Omental fat pad (tissue), 4 donors: Measurements from ENCODE around the gene RNF208. TPM values are rescaled to one million over a fixed set of nuclear protein-coding genes. Genes with fewer than 3 reads are reported as not detected.

ENCODE experiments used
- ATAC-seq: fragments of 150-250 bp; one replicate; pipeline ENCODE4 v1.9.1; 2016; ENCODE audit warnings: mild to moderate bottlenecking, moderate library complexity; ENCODE audit not compliant: low FRiP score
- DNase-seq: peaks from one replicate; pipeline ENCODE4 v3.0.0-alpha.2; 2019; ENCODE audit warnings: low spot score
- total RNA-seq, 4 donors: library from RNA; depleted of rRNA; stranded (reverse); fragments of >200 nt; gene quantifications; one replicate each; pipeline ENCODE4 v1.1.0, GENCODE V29; 2016
- TF ChIP-seq, protein P1 (sequence below), 3 donors: fragments of 450-650 bp; IDR thresholded peaks; one replicate each; pipeline ENCODE4 v1.5.1; 2016 to 2017; ENCODE audit warnings: antibody characterized with exemption in 3 of 3, mild to moderate bottlenecking in 3 of 3, moderate library complexity in 2 of 3

RNF208 gene
- total RNA-seq, 4 donors from 2014 or later = 0.65 to 1.0 (median 0.72) TPM; not detected in 1

DNA sequence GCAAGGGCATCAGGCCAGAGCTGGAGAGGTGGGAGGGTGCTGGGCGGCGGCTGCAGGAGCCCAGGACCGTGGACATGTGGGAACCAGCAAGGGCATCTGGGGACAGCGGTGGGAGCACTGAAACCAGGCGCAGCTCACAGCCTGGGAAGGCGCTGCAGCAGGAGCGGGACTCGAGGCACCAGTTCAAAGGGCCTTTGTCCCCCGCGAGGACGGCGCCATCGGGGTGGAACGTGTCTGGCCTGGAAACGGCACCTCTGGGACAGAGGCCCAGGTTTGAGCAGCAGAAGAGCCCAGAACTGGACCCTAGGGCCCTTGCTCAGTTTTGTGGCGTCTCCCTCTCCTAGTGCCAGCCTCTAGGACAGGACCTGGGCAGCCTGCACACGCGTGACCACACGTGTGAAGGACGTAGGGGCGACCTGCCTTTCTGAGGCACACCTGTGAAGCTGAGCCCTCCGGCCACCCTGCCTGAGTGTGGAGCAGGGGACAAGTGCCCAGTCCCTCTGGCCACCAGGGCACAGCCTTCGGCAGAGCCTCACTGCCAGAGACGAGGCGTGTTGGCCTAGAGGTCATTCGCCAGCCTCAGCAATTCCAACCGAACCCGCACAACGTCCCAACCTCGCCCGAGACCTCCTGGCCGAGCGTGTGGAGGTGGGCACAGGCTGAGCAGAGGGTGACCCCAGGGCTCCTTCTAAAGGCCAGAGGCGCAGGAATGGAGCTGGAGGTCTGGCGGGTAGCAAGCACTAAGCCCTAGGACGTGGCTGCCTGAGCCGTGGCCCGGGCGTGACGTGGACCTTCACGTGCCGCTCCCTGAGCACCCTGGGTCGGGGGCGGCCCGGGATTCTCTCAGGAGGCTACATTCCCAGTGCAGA, 48.0 kb downstream of the RNF208 start:
- ATAC-seq (no peak), DNase-seq (no peak)
- TF ChIP-seq, protein P1, sequence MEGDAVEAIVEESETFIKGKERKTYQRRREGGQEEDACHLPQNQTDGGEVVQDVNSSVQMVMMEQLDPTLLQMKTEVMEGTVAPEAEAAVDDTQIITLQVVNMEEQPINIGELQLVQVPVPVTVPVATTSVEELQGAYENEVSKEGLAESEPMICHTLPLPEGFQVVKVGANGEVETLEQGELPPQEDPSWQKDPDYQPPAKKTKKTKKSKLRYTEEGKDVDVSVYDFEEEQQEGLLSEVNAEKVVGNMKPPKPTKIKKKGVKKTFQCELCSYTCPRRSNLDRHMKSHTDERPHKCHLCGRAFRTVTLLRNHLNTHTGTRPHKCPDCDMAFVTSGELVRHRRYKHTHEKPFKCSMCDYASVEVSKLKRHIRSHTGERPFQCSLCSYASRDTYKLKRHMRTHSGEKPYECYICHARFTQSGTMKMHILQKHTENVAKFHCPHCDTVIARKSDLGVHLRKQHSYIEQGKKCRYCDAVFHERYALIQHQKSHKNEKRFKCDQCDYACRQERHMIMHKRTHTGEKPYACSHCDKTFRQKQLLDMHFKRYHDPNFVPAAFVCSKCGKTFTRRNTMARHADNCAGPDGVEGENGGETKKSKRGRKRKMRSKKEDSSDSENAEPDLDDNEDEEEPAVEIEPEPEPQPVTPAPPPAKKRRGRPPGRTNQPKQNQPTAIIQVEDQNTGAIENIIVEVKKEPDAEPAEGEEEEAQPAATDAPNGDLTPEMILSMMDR (IDR thresholded peaks at IDR 0.05) = no peak

DNA sequence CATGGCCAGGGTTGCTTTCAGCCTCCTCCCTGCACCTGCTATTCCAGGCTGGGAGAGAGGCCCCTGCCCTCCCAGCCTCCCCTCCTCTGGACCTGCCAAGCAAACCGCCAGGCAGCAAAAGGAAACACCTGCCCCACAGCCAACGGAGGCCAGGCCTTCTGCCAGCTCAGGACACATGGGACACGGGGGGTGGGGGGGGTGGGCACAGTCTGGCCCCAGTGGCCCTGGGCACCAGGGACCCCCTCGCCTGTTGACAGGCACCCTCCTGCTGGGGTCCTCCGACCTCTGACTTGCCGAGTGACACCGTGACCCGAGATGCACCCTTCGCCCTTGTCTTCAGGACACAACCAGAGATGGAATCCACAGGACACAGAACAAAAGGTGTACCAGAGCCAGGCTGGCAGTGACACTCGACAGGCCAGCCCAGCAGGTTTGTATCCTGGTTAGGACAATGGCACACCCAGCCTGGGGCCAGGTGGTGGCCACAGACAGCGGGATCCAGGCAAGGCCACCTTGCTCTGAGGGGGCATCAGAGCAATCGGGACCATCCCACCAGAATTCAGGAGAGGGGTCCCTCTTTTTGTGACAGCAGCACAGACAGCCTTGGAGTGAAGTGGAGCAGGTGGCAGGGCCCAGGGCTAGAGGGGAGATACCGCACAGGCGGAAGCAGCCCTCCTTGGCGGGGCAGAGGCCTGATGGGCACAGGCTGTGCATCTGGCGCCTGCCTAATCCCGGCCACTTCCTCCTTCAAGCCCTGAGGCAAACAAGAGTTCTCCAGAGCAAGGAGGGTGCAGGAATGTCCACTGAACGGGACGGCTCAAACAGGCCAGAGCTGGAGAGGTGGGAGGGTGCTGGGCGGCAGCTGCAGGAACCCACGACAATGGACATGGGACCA, 48.9 kb downstream of the RNF208 start:
- no peak for DNase-seq
- TF ChIP-seq, protein P1 (IDR thresholded peaks at IDR 0.05) = no peak
- no peak for ATAC-seq

DNA sequence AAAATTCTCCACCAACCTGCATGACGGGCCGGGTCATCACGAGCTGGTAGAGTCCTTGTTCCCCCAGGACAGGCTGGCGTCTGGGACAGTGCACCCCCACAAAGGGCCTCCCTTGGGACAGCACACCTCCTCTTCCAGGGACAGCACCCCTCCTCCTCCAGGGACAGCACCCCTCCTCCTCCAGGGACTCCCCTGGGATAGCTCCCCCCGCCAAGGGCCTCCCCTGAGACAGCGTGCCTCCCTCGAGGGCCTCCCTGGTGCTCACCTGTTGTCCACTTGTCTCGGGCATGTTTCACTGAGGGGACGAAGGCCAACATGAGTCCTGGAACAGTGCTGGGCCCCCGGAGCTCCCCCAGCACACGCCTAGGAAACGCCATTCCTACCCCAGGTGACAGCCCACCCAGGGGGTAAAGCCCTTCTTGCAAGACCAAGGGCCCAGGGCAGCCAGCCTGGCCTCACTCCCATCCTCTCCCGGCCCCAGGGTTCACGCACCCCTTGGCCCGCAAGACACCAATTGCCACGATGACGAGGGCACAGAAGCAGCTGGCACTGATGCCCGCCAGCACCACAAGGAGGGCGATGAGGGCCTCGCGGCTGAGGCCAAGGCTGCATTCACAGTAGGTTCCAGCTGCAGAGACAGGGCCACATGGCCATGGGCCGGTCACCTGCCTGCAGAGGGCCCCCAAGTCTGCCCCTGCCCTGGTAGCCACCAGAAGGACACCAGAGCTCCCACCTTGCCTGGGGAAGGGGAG, 50.7 kb downstream of the RNF208 start:
- TF ChIP-seq, protein P1 (IDR thresholded peaks at IDR 0.05) = no peak
- ATAC-seq (no peak), DNase-seq (no peak)

GRCh38 chr9:137170486-137171148, 51.4 kb downstream of the RNF208 start:
- ATAC-seq = no peak
- no peak for DNase-seq

More at GRCh38 chr9:137170486-137171148, 51.4 kb downstream of the RNF208 start:
- TF ChIP-seq, protein P1 (IDR thresholded peaks at IDR 0.05) = no peak

Other genes with a start within 250 kb of the RNF208 start
- 100 to 1,000 TPM in 2 of 4 donors, 10 to 100 TPM in 2; 76.9 to 173 (median 118) TPM for gene PTGDS, start 244.7 kb downstream of the RNF208 start, total RNA-seq
- under 1 TPM in 3 of 4 donors, not detected in 1; 0.28 to 0.47 (median 0.36) TPM for gene LCNL1, start 239.2 kb downstream of the RNF208 start, total RNA-seq
- 10 to 100 TPM; 22.0 to 37.0 (median 31.6) TPM for gene PAXX, start 229.8 kb downstream of the RNF208 start, total RNA-seq
- 1 to 10 TPM in 3 of 4 donors, under 1 TPM in 1; 0.95 to 9.7 (median 4.7) TPM for gene CLIC3, start 225.7 kb downstream of the RNF208 start, total RNA-seq
- 10 to 100 TPM; 15.4 to 31.5 (median 25.9) TPM for gene ABCA2, start 194.0 kb downstream of the RNF208 start, total RNA-seq
- gene FUT7, start 190.2 kb downstream of the RNF208 start, total RNA-seq = 1 to 10 TPM in 1 of 4 donors, under 1 TPM in 2, not detected in 1; 0.19 to 3.6 (median 0.31) TPM
- gene NPDC1, start 176.1 kb downstream of the RNF208 start, total RNA-seq = 10 to 100 TPM; 37.2 to 70.5 (median 58.5) TPM
- gene ENTPD2, start 168.2 kb downstream of the RNF208 start, total RNA-seq = under 1 TPM in 3 of 4 donors, not detected in 1; 0.25 to 0.72 (median 0.28) TPM
- 1 to 10 TPM in 1 of 4 donors, under 1 TPM in 2, not detected in 1; 0.13 to 1.8 (median 0.37) TPM for gene SAPCD2, start 151.7 kb downstream of the RNF208 start, total RNA-seq
- 10 to 100 TPM in 2 of 4 donors, 1 to 10 TPM in 2; 5.2 to 12.8 (median 9.7) TPM for gene UAP1L1, start 144.7 kb downstream of the RNF208 start, total RNA-seq
- 10 to 100 TPM; 30.2 to 39.9 (median 33.9) TPM for gene MAN1B1, start 135.3 kb downstream of the RNF208 start, total RNA-seq
- 100 to 1,000 TPM in 3 of 4 donors, 10 to 100 TPM in 1; 91.8 to 132 (median 119) TPM for gene DPP7, start 107.5 kb downstream of the RNF208 start, total RNA-seq
- gene GRIN1, start 83.1 kb downstream of the RNF208 start, total RNA-seq = not detected
- gene LRRC26, start 52.2 kb downstream of the RNF208 start, total RNA-seq = not detected
- not detected for gene TMEM210, start 50.2 kb downstream of the RNF208 start, total RNA-seq
- gene ANAPC2, start 33.7 kb downstream of the RNF208 start, total RNA-seq = 10 to 100 TPM; 17.4 to 38.8 (median 22.8) TPM
- 10 to 100 TPM; 51.2 to 78.2 (median 67.1) TPM for gene SSNA1, start 33.6 kb downstream of the RNF208 start, total RNA-seq
- gene TPRN, start 21.5 kb downstream of the RNF208 start, total RNA-seq = 1 to 10 TPM; 3.6 to 6.5 (median 4.9) TPM
- gene TMEM203, start 16.6 kb downstream of the RNF208 start, total RNA-seq = 10 to 100 TPM; 21.6 to 29.1 (median 27.1) TPM
- 1 to 10 TPM; 5.6 to 6.6 (median 6.1) TPM for gene NDOR1, start 16.5 kb downstream of the RNF208 start, total RNA-seq
- gene CYSRT1, start 2.9 kb upstream of the RNF208 start, total RNA-seq = under 1 TPM in 3 of 4 donors, not detected in 1; 0.36 to 0.65 (median 0.38) TPM
- gene RNF224, start 5.3 kb upstream of the RNF208 start, total RNA-seq = under 1 TPM in 1 of 4 donors, not detected in 3; 0.19 TPM
- gene SLC34A3, start 8.7 kb upstream of the RNF208 start, total RNA-seq = not detected
- gene TUBB4B, start 19.0 kb upstream of the RNF208 start, total RNA-seq = 100 to 1,000 TPM; 197 to 452 (median 288) TPM
- under 1 TPM in 1 of 4 donors, not detected in 3; 0.56 TPM for gene STPG3, start 29.0 kb upstream of the RNF208 start, total RNA-seq
- 10 to 100 TPM; 22.2 to 42.8 (median 34.2) TPM for gene NELFB, start 33.1 kb upstream of the RNF208 start, total RNA-seq
- 10 to 100 TPM in 3 of 4 donors, 1 to 10 TPM in 1; 9.8 to 17.7 (median 11.6) TPM for gene TOR4A, start 55.5 kb upstream of the RNF208 start, total RNA-seq
- gene NRARP, start 80.0 kb upstream of the RNF208 start, total RNA-seq = 10 to 100 TPM in 1 of 4 donors, 1 to 10 TPM in 3; 4.6 to 12.3 (median 7.2) TPM
- gene EXD3, start 200.9 kb upstream of the RNF208 start, total RNA-seq = 10 to 100 TPM in 3 of 4 donors, 1 to 10 TPM in 1; 8.3 to 18.3 (median 10.5) TPM
- 1 to 10 TPM in 3 of 4 donors, under 1 TPM in 1; 0.84 to 3.8 (median 2.1) TPM for gene NOXA1, start 201.2 kb upstream of the RNF208 start, total RNA-seq
- not detected for gene ENTPD8, start 219.1 kb upstream of the RNF208 start, total RNA-seq
- gene NSMF, start 237.1 kb upstream of the RNF208 start, total RNA-seq = 10 to 100 TPM; 29.6 to 59.9 (median 31.5) TPM